A549 (cell line): ENCODE results near the gene CPNE1. TPM values are rescaled to one million over a fixed set of nuclear protein-coding genes. Genes with fewer than 3 reads are reported as not detected.

Source experiments
- ATAC-seq, 2 experiments: fragments of 200-7000 bp in 1 of 2; fragments of >200 bp in 1 of 2; cut with Nextera tagmentation in 1 of 2; cut with Tn5 transposase in 1 of 2; 3 replicates each; pipeline versions ENCODE4 v1.8.0 to v1.9.1; 2018 to 2020; ENCODE audit warnings: mild to moderate bottlenecking in 1 of 2, moderate library complexity in 1 of 2
- CTCF ChIA-PET: fragments of 300-600 bp; sonication (Branson Sonifier 250); formaldehyde crosslinking; extraction: SDS; loops from one replicate; lab custom pipeline; 2021; ENCODE audit warnings: antibody characterized with exemption, inconsistent platforms; lab: Yijun Ruan, JAX
- POLR2A ChIA-PET: fragments of 350-600 bp; formaldehyde crosslinking; extraction: SDS; loops from one replicate; lab custom pipeline; 2021; ENCODE audit warnings: antibody characterized with exemption, inconsistent platforms; lab: Yijun Ruan, JAX
- DNase-seq, 2 experiments: peaks; one replicate each; pipeline versions ENCODE4 v3.0.0 to v3.0.0-alpha.2; 2011 to 2016; ENCODE audit warnings: low read depth in 1 of 2, low spot score in 1 of 2
- FAIRE-seq: peaks from 2 replicates; lab custom pipeline; 2011; peaks lifted over from hg19 to GRCh38; lab: Jason Lieb, UNC
- H3K27ac ChIP-seq, 2 experiments: fragments of >200 bp; sonication (Bioruptor Twin); formaldehyde crosslinking; 3 replicates each; pipeline ENCODE4 v1.5.1; 2016 to 2017
- H3K4me1 ChIP-seq: fragments of >200 bp; sonication (Bioruptor Twin); formaldehyde crosslinking; 3 replicates; pipeline ENCODE4 v1.6.1; 2016
- H3K4me2 ChIP-seq: fragments of >200 bp; sonication (Bioruptor Twin); formaldehyde crosslinking; 3 replicates; pipeline ENCODE4 v1.6.1; 2016
- H3K4me3 ChIP-seq: fragments of >200 bp; sonication (Bioruptor Twin); formaldehyde crosslinking; 3 replicates; pipeline ENCODE4 v1.5.1; 2016
- H3K9me3 ChIP-seq: fragments of >200 bp; sonication (Bioruptor Twin); formaldehyde crosslinking; 3 replicates; pipeline ENCODE4 v1.6.1; 2016
- CBX2 ChIP-seq: fragments of 200-600 bp; sonication (generic); IDR thresholded peaks from 2 replicates; pipeline ENCODE4 v1.6.1; 2016; ENCODE audit warnings: low read depth, mild to moderate bottlenecking, borderline replicate concordance
- CBX8 ChIP-seq: fragments of 200-600 bp; sonication (generic); IDR thresholded peaks from 2 replicates; pipeline ENCODE4 v1.6.1; 2016
- CEBPB ChIP-seq, 2 experiments: fragments of >200 bp in 1 of 2; sonication (Bioruptor Twin) in 1 of 2; formaldehyde crosslinking in 1 of 2; IDR thresholded peaks; 2 replicates each; pipeline ENCODE4 v1.6.1; 2012 to 2016
- CHD4 ChIP-seq: fragments of 200-600 bp; sonication (generic); IDR thresholded peaks from 2 replicates; pipeline ENCODE4 v1.6.1; 2016; ENCODE audit warnings: antibody characterized with exemption, mild to moderate bottlenecking, borderline replicate concordance
- EHF ChIP-seq: fragments of 250-450 bp; sonication (Bioruptor Pico); IDR thresholded peaks from 2 replicates; pipeline ENCODE4 v1.5.0; 2020; ENCODE audit warnings: mild to moderate bottlenecking
- FOXS1 ChIP-seq: fragments of 250-450 bp; sonication (Bioruptor Pico); IDR thresholded peaks from 2 replicates; pipeline ENCODE4 v1.5.0; 2020; ENCODE audit warnings: mild to moderate bottlenecking, moderate library complexity
- HDAC2 ChIP-seq: fragments of 200-600 bp; sonication (generic); IDR thresholded peaks from 2 replicates; pipeline ENCODE4 v1.6.1; 2016
- HES2 ChIP-seq: fragments of >200 bp; sonication (Bioruptor Twin); formaldehyde crosslinking; IDR thresholded peaks from 2 replicates; pipeline ENCODE4 v1.6.1; 2016
- HMGXB4 ChIP-seq: fragments of 250-450 bp; sonication (Bioruptor Pico); IDR thresholded peaks from 2 replicates; pipeline ENCODE4 v1.5.0; 2021; ENCODE audit warnings: mild to moderate bottlenecking, moderate library complexity, borderline replicate concordance
- HOXA7 ChIP-seq: fragments of 250-450 bp; sonication (Bioruptor Pico); IDR thresholded peaks from 2 replicates; pipeline ENCODE4 v1.5.0; 2020; ENCODE audit warnings: mild to moderate bottlenecking, moderate library complexity
- HOXB13 ChIP-seq: fragments of 250-450 bp; sonication (Bioruptor Pico); IDR thresholded peaks from 2 replicates; pipeline ENCODE4 v1.5.0; 2020; ENCODE audit warnings: low read depth, mild to moderate bottlenecking, moderate library complexity
- JUN ChIP-seq, 2 experiments: fragments of >200 bp; sonication (Bioruptor Twin); formaldehyde crosslinking; IDR thresholded peaks; 2 replicates in 1 of 2; 3 replicates in 1 of 2; pipeline ENCODE4 v1.6.1; 2016 to 2017
- JUNB ChIP-seq: fragments of >200 bp; sonication (Bioruptor Twin); formaldehyde crosslinking; IDR thresholded peaks from 2 replicates; pipeline ENCODE4 v1.6.1; 2016
- MYC ChIP-seq: IDR thresholded peaks from 2 replicates; pipeline ENCODE4 v1.6.1; 2012; ENCODE audit warnings: mild to moderate bottlenecking, inconsistent platforms, low read length, improper control_type of control experiment, borderline replicate concordance
- NR3C1 ChIP-seq: fragments of >200 bp; sonication (Bioruptor Twin); formaldehyde crosslinking; IDR thresholded peaks from 3 replicates; pipeline ENCODE4 v1.6.1; 2017
- POLR2AphosphoS2 ChIP-seq: conservative IDR thresholded peaks from 2 replicates; pipeline ENCODE4 v1.6.1; 2012; ENCODE audit warnings: low read length, improper control_type of control experiment, inconsistent platforms
- RAD21 ChIP-seq, 2 experiments: fragments of >200 bp in 1 of 2; sonication (Bioruptor Twin) in 1 of 2; formaldehyde crosslinking in 1 of 2; IDR thresholded peaks in 1 of 2; conservative IDR thresholded peaks in 1 of 2; 2 replicates in 1 of 2; 3 replicates in 1 of 2; pipeline ENCODE4 v1.6.1; 2012 to 2018; ENCODE audit warnings: inconsistent platforms in 1 of 2
- SREBF2 ChIP-seq: fragments of 450-650 bp; IDR thresholded peaks from 2 replicates; pipeline ENCODE4 v1.6.1; 2014; ENCODE audit warnings: mild to moderate bottlenecking, moderate library complexity
- ZC3H11A ChIP-seq: fragments of 450-650 bp; IDR thresholded peaks from 2 replicates; pipeline ENCODE4 v1.6.1; 2014; ENCODE audit warnings: antibody characterized with exemption, mild to moderate bottlenecking
- ZFP36 ChIP-seq: fragments of 450-650 bp; IDR thresholded peaks from 2 replicates; pipeline ENCODE4 v1.6.1; 2014; ENCODE audit warnings: borderline replicate concordance; ENCODE audit not compliant: partially characterized antibody
- WGBS: methylation state at CpG from one replicate; pipeline ENCODE4 v1.1.6; 2017; ENCODE audit errors: missing lambda C conversion rate; 5-methylcytosine and 5-hydroxymethylcytosine counted together
- polyA plus RNA-seq, 4 experiments: library from polyadenylated mRNA; depleted of rRNA in 3 of 4; stranded (reverse); fragments of >200 nt; fragmentation: RNase III in 1 of 4; extraction: RNeasy Plus Mini Kit Qiagen cat#74134 plus additional on column Dnase treatment in 1 of 4; gene quantifications; 2 replicates in 3 of 4; 3 replicates in 1 of 4; pipeline ENCODE4 v1.2.3, GENCODE V29; 2011 to 2017
- TF ChIP-seq, protein P1 (sequence below): fragments of 450-650 bp; IDR thresholded peaks from 2 replicates; pipeline ENCODE4 v1.6.1; 2014; ENCODE audit warnings: antibody characterized with exemption
- TF ChIP-seq, protein P2 (sequence below): fragments of >200 bp; sonication (Bioruptor Twin); formaldehyde crosslinking; IDR thresholded peaks from 3 replicates; pipeline ENCODE4 v1.6.1; 2016

CPNE1 gene
- polyA plus RNA-seq, 2 of the 4 experiments (the other 2 are of a cell fraction), result 199 to 244 TPM

DNA sequence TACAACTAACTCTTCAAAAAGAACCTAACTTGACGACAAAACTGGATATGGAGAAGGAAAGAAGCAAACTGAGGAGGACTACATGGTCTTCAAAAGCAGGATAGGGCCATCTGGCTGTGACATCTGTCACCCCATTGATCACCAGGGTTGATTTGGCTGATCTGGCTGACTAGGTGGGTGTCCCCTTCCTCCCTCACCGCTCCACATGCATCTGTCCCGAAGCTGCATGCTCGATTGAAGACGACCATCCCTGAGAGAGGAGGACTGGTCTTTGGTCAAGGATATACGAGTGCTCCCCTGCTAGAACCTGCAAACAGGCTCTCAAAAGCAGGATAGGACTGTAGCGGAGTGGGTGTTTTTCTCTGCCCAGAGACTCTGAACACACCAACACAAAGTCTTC lies 21.7 kb downstream of the CPNE1 start:
- no peak overlapping the region for H3K4me3 ChIP-seq
- ChIA-PET POLR2A (no interaction called here), CTCF (interaction anchor here (3.4 kb wide), 1 partner anchor 23 kb away, joined by 11 read pairs; no protein-coding TSS in a partner anchor)
- WGBS, result 96% methylated on average over 7 of the region's 7 CpGs
- H3K9me3 ChIP-seq, result no peaks in the 10 kb centered on the region
- no peak for ATAC-seq
- no peak for DNase-seq
- TF ChIP-seq CHD4 (no peak), NR3C1 (no peak), MYC (no peak), POLR2AphosphoS2 (no peak), CEBPB (IDR thresholded peaks at IDR 0.05) (no peak), HMGXB4 (no peak), EHF (CRISPR knock-in tag) (no peak), CBX8 (no peak), JUN (IDR thresholded peaks at IDR 0.05) (no peak), RAD21 (conservative IDR thresholded peaks at IDR 0.05 in 1 of 2, IDR thresholded peaks at IDR 0.05 in 1 of 2) (no peak), CBX2 (no peak), HDAC2 (no peak), JUNB (no peak), HES2 (no peak)
- TF ChIP-seq, protein P1, sequence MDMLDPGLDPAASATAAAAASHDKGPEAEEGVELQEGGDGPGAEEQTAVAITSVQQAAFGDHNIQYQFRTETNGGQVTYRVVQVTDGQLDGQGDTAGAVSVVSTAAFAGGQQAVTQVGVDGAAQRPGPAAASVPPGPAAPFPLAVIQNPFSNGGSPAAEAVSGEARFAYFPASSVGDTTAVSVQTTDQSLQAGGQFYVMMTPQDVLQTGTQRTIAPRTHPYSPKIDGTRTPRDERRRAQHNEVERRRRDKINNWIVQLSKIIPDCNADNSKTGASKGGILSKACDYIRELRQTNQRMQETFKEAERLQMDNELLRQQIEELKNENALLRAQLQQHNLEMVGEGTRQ, result no peak
- FAIRE-seq, result no peak
- H3K4me1 ChIP-seq, result no peaks in the 10 kb centered on the region
- H3K4me2 ChIP-seq, result no peak overlapping the region
- no peak overlapping the region for H3K27ac ChIP-seq

DNA sequence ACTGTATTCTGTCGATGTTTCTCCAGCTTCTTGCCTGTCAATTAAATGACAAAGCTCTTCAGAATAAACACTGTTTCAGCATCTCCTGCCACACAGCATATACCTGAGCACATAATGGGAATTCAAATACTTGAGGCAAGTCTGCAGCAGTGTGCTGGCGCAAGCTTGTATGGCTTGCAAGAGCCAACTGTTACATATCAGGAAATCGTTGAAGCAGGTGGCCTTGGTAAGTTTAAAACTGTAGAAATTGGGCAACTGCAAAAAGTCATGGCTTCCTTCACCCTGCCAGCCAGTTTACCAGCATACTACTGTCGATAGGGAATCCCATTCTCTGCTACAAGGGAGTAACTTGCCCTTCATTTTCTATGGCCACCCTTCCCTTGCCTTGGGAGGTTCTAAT lies 23.0 kb downstream of the CPNE1 start:
- no peak for ATAC-seq
- no peak for FAIRE-seq
- POLR2A ChIA-PET, result no interaction called here
- CTCF ChIA-PET, result interaction anchor here (1.0 to 3.4 kb wide), 3 partner anchors 16 to 24 kb away, joined by 4 to 11 read pairs (median 4); no protein-coding TSS in a partner anchor
- no peaks in the 10 kb centered on the region for H3K9me3 ChIP-seq
- no peak overlapping the region for H3K4me2 ChIP-seq
- no peak for DNase-seq
- H3K27ac ChIP-seq, result no peak overlapping the region
- no peak overlapping the region for H3K4me3 ChIP-seq
- 89% methylated on average over 4 of the region's 4 CpGs for WGBS
- H3K4me1 ChIP-seq, result no peaks in the 10 kb centered on the region
- no peak for TF ChIP-seq ZC3H11A

DNA sequence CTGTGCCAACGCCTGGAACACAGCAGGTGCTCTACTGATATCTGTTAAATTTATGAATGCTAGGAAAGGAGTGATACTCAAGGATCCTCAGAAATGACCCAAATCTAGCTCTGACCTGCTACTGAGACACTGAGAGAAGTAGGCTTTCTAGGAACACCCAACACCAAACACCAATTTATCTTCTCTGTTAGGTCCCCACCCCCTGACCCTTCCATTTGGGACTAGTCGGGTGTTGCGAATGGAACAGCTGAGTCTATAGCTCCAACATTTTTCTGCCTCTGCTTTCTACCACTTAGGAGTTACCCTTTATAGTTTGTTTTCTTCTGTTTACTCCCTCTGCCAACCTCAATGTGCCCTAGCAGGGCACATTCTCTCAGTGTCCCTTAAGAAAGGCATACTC lies 24.0 kb downstream of the CPNE1 start:
- Histone ChIP-seq H3K4me1 (0 out of 3 replicates have a peak, but pooled peaks cover 3% of the 10 kb centered on the region), H3K9me3 (no peaks in the 10 kb centered on the region), H3K4me3 (no peak overlapping the region), H3K4me2 (no peak overlapping the region)
- FAIRE-seq, result no peak
- no peak for DNase-seq
- POLR2A ChIA-PET, result no interaction called here
- WGBS, result 97% methylated on average over 3 of the region's 3 CpGs
- CTCF ChIA-PET, result interaction anchor here (1.2 to 3.4 kb wide), 2 partner anchors 21 to 114 kb away, joined by 3 to 11 read pairs; no protein-coding TSS in a partner anchor
- TF ChIP-seq ZFP36, result no peak
- TF ChIP-seq SREBF2, result no peak
- no peak for TF ChIP-seq HOXA7 (CRISPR knock-in tag)
- no peak for TF ChIP-seq HOXB13 (CRISPR knock-in tag)
- TF ChIP-seq, protein P2, sequence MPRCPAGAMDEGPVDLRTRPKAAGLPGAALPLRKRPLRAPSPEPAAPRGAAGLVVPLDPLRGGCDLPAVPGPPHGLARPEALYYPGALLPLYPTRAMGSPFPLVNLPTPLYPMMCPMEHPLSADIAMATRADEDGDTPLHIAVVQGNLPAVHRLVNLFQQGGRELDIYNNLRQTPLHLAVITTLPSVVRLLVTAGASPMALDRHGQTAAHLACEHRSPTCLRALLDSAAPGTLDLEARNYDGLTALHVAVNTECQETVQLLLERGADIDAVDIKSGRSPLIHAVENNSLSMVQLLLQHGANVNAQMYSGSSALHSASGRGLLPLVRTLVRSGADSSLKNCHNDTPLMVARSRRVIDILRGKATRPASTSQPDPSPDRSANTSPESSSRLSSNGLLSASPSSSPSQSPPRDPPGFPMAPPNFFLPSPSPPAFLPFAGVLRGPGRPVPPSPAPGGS, result no peak
- no peak for TF ChIP-seq CBX2
- no peak for TF ChIP-seq JUN (IDR thresholded peaks at IDR 0.05)
- TF ChIP-seq FOXS1 (CRISPR knock-in tag), result no peak
- TF ChIP-seq, all 56 proteins: peak for 0
- ATAC-seq, result no peak
- H3K27ac ChIP-seq, result no peak overlapping the region
